ENCODE data around the gene BSG.

Gene BSG

GRCh38 chr19:575527-576506 is 3.4 kb downstream of the BSG start:
- Histone ChIP-seq H3K4me3 (ENCODE audit: low read depth, low read length) (peak overlapping the region; percentile 56; the same call in 1 of the 2 replicates), H3K27ac (ENCODE audit: low read depth, low read length) (no peak overlapping the region), H3K9ac (ENCODE audit: low read length) (no peak overlapping the region), H3K27me3 (ENCODE audit: control insufficient read depth, insufficient read depth, low read length) (no peaks in the 10 kb centered on the region), H3K4me1 (ENCODE audit: control insufficient read depth, insufficient read depth, low read length) (peaks cover 21% of the 10 kb centered on the region), H3K36me3 (ENCODE audit: control insufficient read depth, insufficient read depth, low read length) (peaks cover 40% of the 10 kb centered on the region), H3K9me3 (ENCODE audit: control insufficient read depth, insufficient read depth, low read depth, low read length) (no peaks in the 10 kb centered on the region)

- Histone ChIP-seq H3K27ac (ENCODE audit: low read depth, low read length) (no peak overlapping the region), H3K4me3 (ENCODE audit: low read depth, low read length) (no peak overlapping the region), H3K27me3 (ENCODE audit: control insufficient read depth, insufficient read depth, low read length) (no peaks in the 10 kb centered on the region), H3K4me1 (ENCODE audit: control insufficient read depth, insufficient read depth, low read length) (peaks cover 21% of the 10 kb centered on the region), H3K36me3 (ENCODE audit: control insufficient read depth, insufficient read depth, low read length) (peaks cover 49% of the 10 kb centered on the region), H3K9ac (ENCODE audit: low read length) (no peak overlapping the region), H3K9me3 (ENCODE audit: control insufficient read depth, insufficient read depth, low read depth, low read length) (no peaks in the 10 kb centered on the region)
Measured at GRCh38 chr19:576768-577438, 4.5 kb downstream of the BSG start.

GRCh38 chr19:577439-578392 is 5.3 kb downstream of the BSG start:
- H3K27me3 ChIP-seq (ENCODE audit: control insufficient read depth, insufficient read depth, low read length): no peaks in the 10 kb centered on the region
- H3K9me3 ChIP-seq (ENCODE audit: control insufficient read depth, insufficient read depth, low read depth, low read length): no peaks in the 10 kb centered on the region
- H3K4me3 ChIP-seq (ENCODE audit: low read depth, low read length): no peak overlapping the region
- H3K4me1 ChIP-seq (ENCODE audit: control insufficient read depth, insufficient read depth, low read length): peaks cover 21% of the 10 kb centered on the region
- no peak overlapping the region for H3K9ac ChIP-seq (ENCODE audit: low read length)
- peaks cover 53% of the 10 kb centered on the region for H3K36me3 ChIP-seq (ENCODE audit: control insufficient read depth, insufficient read depth, low read length)
- no peak overlapping the region for H3K27ac ChIP-seq (ENCODE audit: low read depth, low read length)

GRCh38 chr19:579111-579841 is 6.9 kb downstream of the BSG start:
- no peak overlapping the region for H3K4me3 ChIP-seq (ENCODE audit: low read depth, low read length)
- H3K27ac ChIP-seq (ENCODE audit: low read depth, low read length): no peak overlapping the region
- H3K4me1 ChIP-seq (ENCODE audit: control insufficient read depth, insufficient read depth, low read length): peaks cover 21% of the 10 kb centered on the region
- H3K9me3 ChIP-seq (ENCODE audit: control insufficient read depth, insufficient read depth, low read depth, low read length): no peaks in the 10 kb centered on the region
- no peaks in the 10 kb centered on the region for H3K27me3 ChIP-seq (ENCODE audit: control insufficient read depth, insufficient read depth, low read length)
- no peak overlapping the region for H3K9ac ChIP-seq (ENCODE audit: low read length)
- peaks cover 58% of the 10 kb centered on the region for H3K36me3 ChIP-seq (ENCODE audit: control insufficient read depth, insufficient read depth, low read length)

GRCh38 chr19:579842-580155 is 7.4 kb downstream of the BSG start:
- no peak overlapping the region for H3K27ac ChIP-seq (ENCODE audit: low read depth, low read length)
- H3K4me1 ChIP-seq (ENCODE audit: control insufficient read depth, insufficient read depth, low read length): peaks cover 17% of the 10 kb centered on the region
- no peak overlapping the region for H3K4me3 ChIP-seq (ENCODE audit: low read depth, low read length)
- no peaks in the 10 kb centered on the region for H3K9me3 ChIP-seq (ENCODE audit: control insufficient read depth, insufficient read depth, low read depth, low read length)
- H3K27me3 ChIP-seq (ENCODE audit: control insufficient read depth, insufficient read depth, low read length): no peaks in the 10 kb centered on the region
- H3K36me3 ChIP-seq (ENCODE audit: control insufficient read depth, insufficient read depth, low read length): peaks cover 58% of the 10 kb centered on the region
- H3K9ac ChIP-seq (ENCODE audit: low read length): no peak overlapping the region

- H3K4me3 ChIP-seq (ENCODE audit: low read depth, low read length): no peak overlapping the region
- no peaks in the 10 kb centered on the region for H3K9me3 ChIP-seq (ENCODE audit: control insufficient read depth, insufficient read depth, low read depth, low read length)
- H3K9ac ChIP-seq (ENCODE audit: low read length): no peak overlapping the region
- no peak overlapping the region for H3K27ac ChIP-seq (ENCODE audit: low read depth, low read length)
- H3K36me3 ChIP-seq (ENCODE audit: control insufficient read depth, insufficient read depth, low read length): peaks cover 58% of the 10 kb centered on the region
- peaks cover 13% of the 10 kb centered on the region for H3K4me1 ChIP-seq (ENCODE audit: control insufficient read depth, insufficient read depth, low read length)
- H3K27me3 ChIP-seq (ENCODE audit: control insufficient read depth, insufficient read depth, low read length): no peaks in the 10 kb centered on the region
Measured at GRCh38 chr19:580274-580835, 8.0 kb downstream of the BSG start.

GRCh38 chr19:581399-582111 is 9.2 kb downstream of the BSG start:
- H3K36me3 ChIP-seq (ENCODE audit: control insufficient read depth, insufficient read depth, low read length): peaks cover 53% of the 10 kb centered on the region
- no peak overlapping the region for H3K27ac ChIP-seq (ENCODE audit: low read depth, low read length)
- H3K9me3 ChIP-seq (ENCODE audit: control insufficient read depth, insufficient read depth, low read depth, low read length): no peaks in the 10 kb centered on the region
- 0 out of 2 replicates have a peak, but pooled peaks cover 5% of the 10 kb centered on the region for H3K4me1 ChIP-seq (ENCODE audit: control insufficient read depth, insufficient read depth, low read length)
- no peak overlapping the region for H3K4me3 ChIP-seq (ENCODE audit: low read depth, low read length)
- H3K27me3 ChIP-seq (ENCODE audit: control insufficient read depth, insufficient read depth, low read length): no peaks in the 10 kb centered on the region
- H3K9ac ChIP-seq (ENCODE audit: low read length): no peak overlapping the region

- H3K9ac ChIP-seq (ENCODE audit: low read length): no peak overlapping the region
- no peaks in the 10 kb centered on the region for H3K9me3 ChIP-seq (ENCODE audit: control insufficient read depth, insufficient read depth, low read depth, low read length)
- H3K27ac ChIP-seq (ENCODE audit: low read depth, low read length): no peak overlapping the region
- no peaks in the 10 kb centered on the region for H3K4me1 ChIP-seq (ENCODE audit: control insufficient read depth, insufficient read depth, low read length)
- H3K27me3 ChIP-seq (ENCODE audit: control insufficient read depth, insufficient read depth, low read length): no peaks in the 10 kb centered on the region
- H3K36me3 ChIP-seq (ENCODE audit: control insufficient read depth, insufficient read depth, low read length): peaks cover 44% of the 10 kb centered on the region
- no peak overlapping the region for H3K4me3 ChIP-seq (ENCODE audit: low read depth, low read length)
Measured at GRCh38 chr19:582497-583197, 10.3 kb downstream of the BSG start.

- no peak overlapping the region for H3K9ac ChIP-seq (ENCODE audit: low read length)
- H3K36me3 ChIP-seq (ENCODE audit: control insufficient read depth, insufficient read depth, low read length): peaks cover 37% of the 10 kb centered on the region
Measured at GRCh38 chr19:583198-583967, 11.0 kb downstream of the BSG start.

More at GRCh38 chr19:583198-583967, 11.0 kb downstream of the BSG start:
- H3K27ac ChIP-seq (ENCODE audit: low read depth, low read length): no peak overlapping the region
- peaks cover 7% of the 10 kb centered on the region for H3K27me3 ChIP-seq (ENCODE audit: control insufficient read depth, insufficient read depth, low read length)
- no peaks in the 10 kb centered on the region for H3K9me3 ChIP-seq (ENCODE audit: control insufficient read depth, insufficient read depth, low read depth, low read length)
- no peak overlapping the region for H3K4me3 ChIP-seq (ENCODE audit: low read depth, low read length)
- peaks cover 2% of the 10 kb centered on the region for H3K4me1 ChIP-seq (ENCODE audit: control insufficient read depth, insufficient read depth, low read length)
